Lung (tissue), 12 donors: ENCODE measurements around the gene RAMP1. TPM values are rescaled to one million over a fixed set of nuclear protein-coding genes. Genes with fewer than 3 reads are reported as not detected.

Experiments
- ATAC-seq: fragments of 200-7000 bp; cut with Tn5 transposase; one replicate; pipeline ENCODE4 v1.9.1; 2020; ENCODE audit warnings: moderate number of reproducible peaks; ENCODE audit not compliant: insufficient read depth, low FRiP score
- DNase-seq, 3 donors: peaks; one replicate each; pipeline ENCODE4 v3.0.0-alpha.2; 2013 to 2017
- H3K27ac ChIP-seq, 2 donors: one replicate each; pipeline ENCODE4 v1.5.1; 2013; ENCODE audit warnings: mild to moderate bottlenecking in 2 of 2, moderate library complexity in 2 of 2, control low read depth in 1 of 2, inconsistent platforms in 1 of 2, low read depth in 1 of 2, low read length in 1 of 2
- H3K27me3 ChIP-seq, 3 donors: one replicate each; pipeline ENCODE4 v1.5.1; 2013; ENCODE audit warnings: low read length in 2 of 3; ENCODE audit not compliant: control insufficient read depth in 3 of 3, insufficient read depth in 3 of 3
- H3K36me3 ChIP-seq, 4 donors: one replicate each; pipeline ENCODE4 v1.5.1; 2013; ENCODE audit warnings: low read length in 4 of 4, mild to moderate bottlenecking in 1 of 4, moderate library complexity in 1 of 4; ENCODE audit not compliant: control insufficient read depth in 4 of 4, insufficient read depth in 4 of 4
- H3K4me1 ChIP-seq, 5 donors: one replicate each; pipeline ENCODE4 v1.5.1; 2013; ENCODE audit warnings: low read length in 5 of 5, mild to moderate bottlenecking in 2 of 5, moderate library complexity in 1 of 5; ENCODE audit not compliant: control insufficient read depth in 5 of 5, insufficient read depth in 5 of 5
- H3K4me3 ChIP-seq: one replicate; pipeline ENCODE4 v1.5.1; 2013; ENCODE audit warnings: mild to moderate bottlenecking, control low read depth, moderate library complexity
- H3K9ac ChIP-seq, 2 donors: one replicate each; pipeline ENCODE4 v1.5.1; 2013; ENCODE audit warnings: low read length in 2 of 2, control low read depth in 1 of 2; ENCODE audit not compliant: insufficient read depth in 1 of 2
- H3K9me3 ChIP-seq, 4 donors: one replicate each; pipeline ENCODE4 v1.5.1; 2013; ENCODE audit warnings: low read length in 3 of 4, mild to moderate bottlenecking in 1 of 4, moderate library complexity in 1 of 4; ENCODE audit not compliant: control insufficient read depth in 4 of 4, insufficient read depth in 3 of 4
- WGBS, 2 donors: extraction: QIAGEN DNeasy Blood & Tissue Kit; methylation state at CpG; one replicate each; pipeline ENCODE4 v1.1.7; 2013; 5-methylcytosine and 5-hydroxymethylcytosine counted together
- polyA plus RNA-seq, 2 donors: library from polyadenylated mRNA; stranded (reverse); fragments of 200-250 nt; gene quantifications; one replicate each; pipeline ENCODE4 v1.2.1, GENCODE V29; 2013
- total RNA-seq, 2 donors: library from RNA; depleted of rRNA in 1 of 2; stranded (reverse); fragments of >200 nt in 1 of 2; gene quantifications; one replicate each; pipeline ENCODE4 v1.2.1, GENCODE V29; 2014 to 2021
- TF ChIP-seq, protein P1 (sequence below): IDR thresholded peaks from 2 replicates; pipeline ENCODE4 v1.5.1; 2012; ENCODE audit warnings: mild to moderate bottlenecking; ENCODE audit errors: control extremely low read depth, extremely low read depth
- donor health status: control.
- donor health status: control.
- donor health status: Bipolar disorder and iron deficiency.
- donor health status: healthy.
- donor health status: DM: yes; HTN: yes; CAD: no.

The RAMP1 gene
- total and polyA plus RNA-seq, 4 donors, result 10.5 to 26.1 (median 12.6) TPM

DNA sequence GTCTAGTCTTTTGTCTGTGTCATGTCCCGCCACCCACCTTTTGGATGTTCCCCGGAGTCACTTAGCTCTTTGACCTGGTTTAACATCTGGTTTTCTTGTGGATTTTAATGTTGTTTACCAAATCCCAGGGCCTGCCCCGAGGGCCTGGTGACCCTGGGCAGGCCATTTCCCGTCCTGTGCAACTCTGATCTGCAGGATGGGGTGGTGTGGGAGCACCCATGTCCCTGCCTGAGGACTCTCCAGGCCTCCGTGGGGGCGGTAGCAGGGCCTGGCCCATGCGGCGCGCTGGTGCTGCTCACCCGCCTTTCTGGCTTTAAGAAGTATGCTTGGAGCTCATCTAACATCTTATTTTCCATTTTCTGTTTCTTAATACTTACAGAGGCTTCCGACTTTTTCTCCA, 10.7 kb downstream of the RAMP1 start:
- H3K36me3 ChIP-seq, result no peaks in the 10 kb centered on the region
- DNase-seq, result no peak
- TF ChIP-seq, protein P1, sequence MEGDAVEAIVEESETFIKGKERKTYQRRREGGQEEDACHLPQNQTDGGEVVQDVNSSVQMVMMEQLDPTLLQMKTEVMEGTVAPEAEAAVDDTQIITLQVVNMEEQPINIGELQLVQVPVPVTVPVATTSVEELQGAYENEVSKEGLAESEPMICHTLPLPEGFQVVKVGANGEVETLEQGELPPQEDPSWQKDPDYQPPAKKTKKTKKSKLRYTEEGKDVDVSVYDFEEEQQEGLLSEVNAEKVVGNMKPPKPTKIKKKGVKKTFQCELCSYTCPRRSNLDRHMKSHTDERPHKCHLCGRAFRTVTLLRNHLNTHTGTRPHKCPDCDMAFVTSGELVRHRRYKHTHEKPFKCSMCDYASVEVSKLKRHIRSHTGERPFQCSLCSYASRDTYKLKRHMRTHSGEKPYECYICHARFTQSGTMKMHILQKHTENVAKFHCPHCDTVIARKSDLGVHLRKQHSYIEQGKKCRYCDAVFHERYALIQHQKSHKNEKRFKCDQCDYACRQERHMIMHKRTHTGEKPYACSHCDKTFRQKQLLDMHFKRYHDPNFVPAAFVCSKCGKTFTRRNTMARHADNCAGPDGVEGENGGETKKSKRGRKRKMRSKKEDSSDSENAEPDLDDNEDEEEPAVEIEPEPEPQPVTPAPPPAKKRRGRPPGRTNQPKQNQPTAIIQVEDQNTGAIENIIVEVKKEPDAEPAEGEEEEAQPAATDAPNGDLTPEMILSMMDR, result no peak
- H3K27me3 ChIP-seq, result no peaks in the 10 kb centered on the region
- H3K9ac ChIP-seq, result no peak overlapping the region
- H3K27ac ChIP-seq, result peak overlapping the region in 1 of 2 donors; percentile 43
- 90 to 94% methylated on average over 11 of the region's 11 CpGs for WGBS, 2 donors
- peaks cover 0 to 15% (median 0%) of the 10 kb centered on the region in 5 donors for H3K4me1 ChIP-seq
- no peak for ATAC-seq
- no peaks in the 10 kb centered on the region for H3K9me3 ChIP-seq
- H3K4me3 ChIP-seq, result no peak overlapping the region

GRCh38 chr2:237870754-237871651, 11.6 kb downstream of the RAMP1 start:
- DNase-seq, result no peak
- Histone ChIP-seq H3K27ac (peak overlapping the region in 1 of 2 donors; percentile 43), H3K27me3 (no peaks in the 10 kb centered on the region), H3K9ac (no peak overlapping the region), H3K36me3 (no peaks in the 10 kb centered on the region), H3K4me3 (no peak overlapping the region), H3K9me3 (no peaks in the 10 kb centered on the region), H3K4me1 (peaks cover 0 to 18% (median 0%) of the 10 kb centered on the region in 5 donors)
- TF ChIP-seq, protein P1, result no peak
- no peak for ATAC-seq
- 79 to 84% methylated on average over 23 of the region's 23 CpGs for WGBS, 2 donors

DNA sequence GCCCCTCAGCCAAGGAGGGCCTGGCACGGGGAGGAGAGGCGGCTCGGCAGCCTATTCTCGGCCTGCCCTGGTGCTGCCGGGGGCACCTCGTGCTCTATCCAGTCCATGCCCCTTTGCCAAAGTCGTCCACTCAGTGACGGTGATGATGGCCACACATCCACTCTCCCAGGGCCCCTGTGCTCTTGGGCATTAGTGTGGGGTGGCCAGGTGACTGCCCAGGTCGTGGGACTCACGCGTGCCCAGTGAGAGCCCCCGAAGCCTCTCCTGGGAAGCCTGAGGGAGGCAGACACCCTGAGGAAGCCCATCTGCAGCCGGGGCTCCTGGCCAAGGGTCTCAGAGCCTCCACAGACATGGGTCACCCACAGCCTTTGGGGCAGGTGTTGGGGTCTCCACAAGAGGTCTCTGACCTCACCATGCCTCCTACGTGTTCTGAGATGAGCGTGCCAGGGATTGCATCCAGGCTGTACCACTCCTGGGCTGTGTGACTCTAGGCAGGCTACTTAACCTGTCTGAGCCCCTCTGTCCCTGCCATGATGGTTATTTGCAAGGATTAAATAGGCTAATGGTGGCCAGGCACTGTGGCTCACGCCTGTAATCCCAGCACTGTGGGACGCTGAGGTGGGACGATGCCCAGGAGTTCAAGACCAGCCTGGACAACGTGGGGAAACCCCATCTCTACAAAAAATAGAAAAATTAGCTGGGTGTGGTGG, 12.9 kb downstream of the RAMP1 start:
- H3K27ac ChIP-seq, result peak overlapping the region in 1 of 2 donors; percentile 29
- DNase-seq (no peak), ATAC-seq (no peak)
- H3K4me3 ChIP-seq, result no peak overlapping the region
- no peak overlapping the region for H3K9ac ChIP-seq
- no peaks in the 10 kb centered on the region for H3K9me3 ChIP-seq
- H3K4me1 ChIP-seq, result peaks cover 0 to 22% (median 0%) of the 10 kb centered on the region in 5 donors
- 92 to 94% methylated on average over 19 of the region's 19 CpGs for WGBS, 2 donors
- H3K36me3 ChIP-seq, result no peaks in the 10 kb centered on the region
- no peaks in the 10 kb centered on the region for H3K27me3 ChIP-seq
- TF ChIP-seq, protein P1, result no peak
